Measurements from ENCODE around the gene ING2. TPM values are rescaled to one million over a fixed set of nuclear protein-coding genes. Genes with fewer than 3 reads are reported as not detected.

Gene ING2
- total RNA-seq, 1 experiment from 2014 or later: 4.2 TPM

DNA sequence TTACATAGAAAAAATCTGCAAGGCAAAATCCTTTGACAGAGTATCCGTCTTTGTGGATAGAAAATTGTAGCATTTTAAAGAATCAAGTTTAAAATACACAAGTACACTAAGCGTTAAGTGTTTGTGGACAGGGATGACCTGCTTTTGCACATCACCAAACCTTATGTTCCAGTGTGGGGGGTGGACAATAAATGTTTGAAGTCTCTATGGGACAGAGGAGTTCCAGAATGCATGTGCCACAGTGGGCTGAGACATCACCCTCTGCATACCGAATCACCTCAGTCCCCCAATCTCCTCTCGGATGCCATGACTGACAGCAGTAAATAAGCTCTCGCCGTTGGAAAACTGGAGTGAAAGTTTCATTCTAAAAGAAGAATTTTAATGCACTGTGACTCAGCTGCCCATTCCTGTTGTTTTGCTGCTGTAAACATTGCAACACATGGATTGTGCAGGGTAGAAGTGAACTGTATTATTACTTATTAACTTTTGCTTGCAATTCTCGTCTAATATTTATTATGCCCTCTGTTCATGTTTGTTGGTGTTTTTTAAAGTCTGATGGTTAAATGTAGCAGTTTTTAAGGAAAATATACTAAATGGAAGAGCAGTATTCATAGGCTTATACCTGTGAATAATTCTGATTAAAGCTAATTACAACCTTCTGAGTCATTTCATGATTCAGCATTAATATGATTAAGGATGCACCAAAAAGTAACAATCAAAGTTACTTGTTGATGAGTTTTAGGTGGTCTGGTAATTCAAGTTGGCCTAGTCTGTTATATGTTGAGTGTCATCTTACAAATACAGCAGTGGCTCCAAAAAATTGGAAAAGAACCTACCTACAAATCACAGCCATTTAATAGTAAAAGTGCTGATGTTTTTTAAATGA, 36.4 kb upstream of the ING2 start:
- BruUV-seq (replicated peaks): no TSS peak
- no peak overlapping the region for H2AFZ ChIP-seq (ENCODE audit: low read depth, low read length, poor library complexity, severe bottlenecking)
- ChIA-PET RAD21 (ENCODE audit: low non-redundant PET in 1 of 2, low total read pairs in 2 of 2, uncharacterized antibody in 2 of 2, unreplicated experiment in 2 of 2) (no interaction called here), POLR2A (no interaction called here), CTCF (no interaction called here)
- no peaks in the 10 kb centered on the region for H4K20me1 ChIP-seq (ENCODE audit: insufficient read depth)
- no peak overlapping the region for H3K9ac ChIP-seq (ENCODE audit: low read length)
- H3K27me3 ChIP-seq (ENCODE audit: insufficient read depth, low read length): no peaks in the 10 kb centered on the region
- no peaks in the 10 kb centered on the region for H3K9me2 ChIP-seq (ENCODE audit: insufficient read depth)
- no peak for DNase-seq (ENCODE audit: low read depth, low spot score)
- H3K4me1 ChIP-seq (ENCODE audit: control insufficient read depth in 1 of 2, insufficient read depth in 2 of 2, low read length in 2 of 2): peaks cover 0 to 14% of the 10 kb centered on the region in 2 experiments; a peak in 1 of 4 replicates
- no peak for ATAC-seq
- no peaks in the 10 kb centered on the region for H3K9me3 ChIP-seq (ENCODE audit: control insufficient read depth in 1 of 2, insufficient read depth in 1 of 2, low read depth in 1 of 2, low read length in 2 of 2)
- no peak overlapping the region for H3K27ac ChIP-seq (ENCODE audit: low read depth, low read length)
- intact Hi-C loops (cut with micrococcal nuclease): no loop called here
- no peaks in the 10 kb centered on the region for H3K36me3 ChIP-seq (ENCODE audit: control insufficient read depth in 1 of 2, insufficient read depth in 2 of 2, low read length in 2 of 2)
- H3K4me3 ChIP-seq (replicated peaks in 1 of 2; ENCODE audit: low read depth in 1 of 2, low read length in 2 of 2): no peak overlapping the region
- TF ChIP-seq POLR2A (IDR thresholded peaks at IDR 0.05; ENCODE audit: borderline replicate concordance, extremely low read depth, insufficient read depth, insufficient read length) (no peak), JUND (IDR thresholded peaks at IDR 0.05) (no peak)
- no peaks in the 10 kb centered on the region for H3K79me2 ChIP-seq (ENCODE audit: insufficient read depth, low read length)
- H3K4me2 ChIP-seq (ENCODE audit: low read length): no peak overlapping the region

DNA sequence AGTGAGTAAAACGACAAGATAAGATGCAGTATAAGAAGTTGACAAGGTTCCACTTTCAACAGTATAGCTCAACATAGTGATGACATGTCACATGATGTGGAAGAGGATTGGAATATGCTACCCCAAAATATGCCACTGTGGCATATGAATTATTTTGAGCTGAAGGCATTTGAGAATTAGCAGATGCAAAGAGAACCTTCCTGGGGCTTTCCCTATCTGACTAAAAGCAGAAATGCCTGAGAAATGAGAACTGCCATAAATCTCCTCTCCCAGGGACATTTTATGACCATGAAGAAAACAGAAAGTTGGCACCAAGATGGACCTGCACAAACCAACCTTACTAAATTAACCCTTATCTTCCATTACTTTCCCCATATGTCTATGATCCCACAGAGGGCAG, 35.6 kb upstream of the ING2 start:
- no peaks in the 10 kb centered on the region for H3K79me2 ChIP-seq (ENCODE audit: insufficient read depth, low read length)
- POLR2A ChIA-PET: no interaction called here
- RAD21 ChIA-PET (ENCODE audit: low non-redundant PET in 1 of 2, low total read pairs in 2 of 2, uncharacterized antibody in 2 of 2, unreplicated experiment in 2 of 2): no interaction called here
- H3K4me2 ChIP-seq (ENCODE audit: low read length): no peak overlapping the region
- DNase-seq (ENCODE audit: low read depth, low spot score) (no peak), ATAC-seq (no peak)
- H3K4me1 ChIP-seq (ENCODE audit: control insufficient read depth in 1 of 2, insufficient read depth in 2 of 2, low read length in 2 of 2): peaks cover 0 to 14% of the 10 kb centered on the region in 2 experiments; a peak in 1 of 4 replicates
- H3K9ac ChIP-seq (ENCODE audit: low read length): no peak overlapping the region
- no peaks in the 10 kb centered on the region for H3K36me3 ChIP-seq (ENCODE audit: control insufficient read depth in 1 of 2, insufficient read depth in 2 of 2, low read length in 2 of 2)
- H2AFZ ChIP-seq (ENCODE audit: low read depth, low read length, poor library complexity, severe bottlenecking): no peak overlapping the region
- H3K9me3 ChIP-seq (ENCODE audit: control insufficient read depth in 1 of 2, insufficient read depth in 1 of 2, low read depth in 1 of 2, low read length in 2 of 2): no peaks in the 10 kb centered on the region
- H3K9me2 ChIP-seq (ENCODE audit: insufficient read depth): no peaks in the 10 kb centered on the region
- no peaks in the 10 kb centered on the region for H3K27me3 ChIP-seq (ENCODE audit: insufficient read depth, low read length)
- BruUV-seq (replicated peaks): no TSS peak
- CTCF ChIA-PET: interaction anchor here (0.8 kb wide), 1 partner anchor 9 kb away, joined by 3 read pairs; no protein-coding TSS in a partner anchor
- H4K20me1 ChIP-seq (ENCODE audit: insufficient read depth): no peaks in the 10 kb centered on the region
- no peak overlapping the region for H3K4me3 ChIP-seq (replicated peaks in 1 of 2; ENCODE audit: low read depth in 1 of 2, low read length in 2 of 2)
- H3K27ac ChIP-seq (ENCODE audit: low read depth, low read length): no peak overlapping the region
- intact Hi-C loops (cut with micrococcal nuclease): no loop called here
- TF ChIP-seq, protein P1, sequence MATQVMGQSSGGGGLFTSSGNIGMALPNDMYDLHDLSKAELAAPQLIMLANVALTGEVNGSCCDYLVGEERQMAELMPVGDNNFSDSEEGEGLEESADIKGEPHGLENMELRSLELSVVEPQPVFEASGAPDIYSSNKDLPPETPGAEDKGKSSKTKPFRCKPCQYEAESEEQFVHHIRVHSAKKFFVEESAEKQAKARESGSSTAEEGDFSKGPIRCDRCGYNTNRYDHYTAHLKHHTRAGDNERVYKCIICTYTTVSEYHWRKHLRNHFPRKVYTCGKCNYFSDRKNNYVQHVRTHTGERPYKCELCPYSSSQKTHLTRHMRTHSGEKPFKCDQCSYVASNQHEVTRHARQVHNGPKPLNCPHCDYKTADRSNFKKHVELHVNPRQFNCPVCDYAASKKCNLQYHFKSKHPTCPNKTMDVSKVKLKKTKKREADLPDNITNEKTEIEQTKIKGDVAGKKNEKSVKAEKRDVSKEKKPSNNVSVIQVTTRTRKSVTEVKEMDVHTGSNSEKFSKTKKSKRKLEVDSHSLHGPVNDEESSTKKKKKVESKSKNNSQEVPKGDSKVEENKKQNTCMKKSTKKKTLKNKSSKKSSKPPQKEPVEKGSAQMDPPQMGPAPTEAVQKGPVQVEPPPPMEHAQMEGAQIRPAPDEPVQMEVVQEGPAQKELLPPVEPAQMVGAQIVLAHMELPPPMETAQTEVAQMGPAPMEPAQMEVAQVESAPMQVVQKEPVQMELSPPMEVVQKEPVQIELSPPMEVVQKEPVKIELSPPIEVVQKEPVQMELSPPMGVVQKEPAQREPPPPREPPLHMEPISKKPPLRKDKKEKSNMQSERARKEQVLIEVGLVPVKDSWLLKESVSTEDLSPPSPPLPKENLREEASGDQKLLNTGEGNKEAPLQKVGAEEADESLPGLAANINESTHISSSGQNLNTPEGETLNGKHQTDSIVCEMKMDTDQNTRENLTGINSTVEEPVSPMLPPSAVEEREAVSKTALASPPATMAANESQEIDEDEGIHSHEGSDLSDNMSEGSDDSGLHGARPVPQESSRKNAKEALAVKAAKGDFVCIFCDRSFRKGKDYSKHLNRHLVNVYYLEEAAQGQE (IDR thresholded peaks at IDR 0.05; ENCODE audit: low read depth): no peak
- TF ChIP-seq EZH2phosphoT487 (IDR thresholded peaks at IDR 0.05; ENCODE audit: borderline replicate concordance) (no peak), POLR2A (IDR thresholded peaks at IDR 0.05; ENCODE audit: borderline replicate concordance, extremely low read depth, insufficient read depth, insufficient read length) (no peak), EGR1 (IDR thresholded peaks at IDR 0.05; ENCODE audit: low read depth) (no peak), CBX3 (IDR thresholded peaks at IDR 0.05; ENCODE audit: low read depth) (no peak), SP1 (IDR thresholded peaks at IDR 0.05; ENCODE audit: low read depth) (no peak), ZFX (IDR thresholded peaks at IDR 0.05) (no peak), POLR2AphosphoS5 (IDR thresholded peaks at IDR 0.05; ENCODE audit: low read depth, low read length) (no peak), SRF (IDR thresholded peaks at IDR 0.05; ENCODE audit: low read depth) (no peak), RAD21 (IDR thresholded peaks at IDR 0.05; ENCODE audit: low read depth) (no peak), JUND (IDR thresholded peaks at IDR 0.05) (no peak), TCF7L2 (IDR thresholded peaks at IDR 0.05; ENCODE audit: borderline replicate concordance, extremely low read depth, insufficient read depth, insufficient read length) (no peak)
- TF ChIP-seq, protein P2, sequence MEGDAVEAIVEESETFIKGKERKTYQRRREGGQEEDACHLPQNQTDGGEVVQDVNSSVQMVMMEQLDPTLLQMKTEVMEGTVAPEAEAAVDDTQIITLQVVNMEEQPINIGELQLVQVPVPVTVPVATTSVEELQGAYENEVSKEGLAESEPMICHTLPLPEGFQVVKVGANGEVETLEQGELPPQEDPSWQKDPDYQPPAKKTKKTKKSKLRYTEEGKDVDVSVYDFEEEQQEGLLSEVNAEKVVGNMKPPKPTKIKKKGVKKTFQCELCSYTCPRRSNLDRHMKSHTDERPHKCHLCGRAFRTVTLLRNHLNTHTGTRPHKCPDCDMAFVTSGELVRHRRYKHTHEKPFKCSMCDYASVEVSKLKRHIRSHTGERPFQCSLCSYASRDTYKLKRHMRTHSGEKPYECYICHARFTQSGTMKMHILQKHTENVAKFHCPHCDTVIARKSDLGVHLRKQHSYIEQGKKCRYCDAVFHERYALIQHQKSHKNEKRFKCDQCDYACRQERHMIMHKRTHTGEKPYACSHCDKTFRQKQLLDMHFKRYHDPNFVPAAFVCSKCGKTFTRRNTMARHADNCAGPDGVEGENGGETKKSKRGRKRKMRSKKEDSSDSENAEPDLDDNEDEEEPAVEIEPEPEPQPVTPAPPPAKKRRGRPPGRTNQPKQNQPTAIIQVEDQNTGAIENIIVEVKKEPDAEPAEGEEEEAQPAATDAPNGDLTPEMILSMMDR (IDR thresholded peaks at IDR 0.05 in 2 of 3, conservative IDR thresholded peaks at IDR 0.05 in 1 of 3; ENCODE audit: borderline replicate concordance in 1 of 3, insufficient read depth in 1 of 3, low read depth in 2 of 3, low read length in 2 of 3): no peak

Measured in HCT116 (cell line).